Suprapubic skin (tissue), 4 donors: ENCODE results near the gene SKP2. TPM values are rescaled to one million over a fixed set of nuclear protein-coding genes. Genes with fewer than 3 reads are reported as not detected.

ENCODE experiments used
- DNase-seq, 2 donors: peaks; one replicate each; pipeline ENCODE4 v3.0.0-alpha.2; 2019; ENCODE audit warnings: low spot score in 2 of 2
- H3K27ac ChIP-seq: fragments of 200-600 bp; sonication (generic); one replicate; pipeline ENCODE4 v1.5.1; 2019
- H3K27me3 ChIP-seq: fragments of 200-600 bp; sonication (generic); one replicate; pipeline ENCODE4 v1.5.1; 2019
- H3K36me3 ChIP-seq: fragments of 200-600 bp; sonication (generic); one replicate; pipeline ENCODE4 v1.5.1; 2019
- H3K4me1 ChIP-seq: fragments of 200-600 bp; sonication (generic); one replicate; pipeline ENCODE4 v1.5.1; 2019
- H3K4me3 ChIP-seq: fragments of 200-600 bp; sonication (generic); one replicate; pipeline ENCODE4 v1.5.1; 2019; ENCODE audit warnings: mild to moderate bottlenecking
- H3K9me3 ChIP-seq: fragments of 200-600 bp; sonication (generic); one replicate; pipeline ENCODE4 v1.5.1; 2019
- CTCF ChIP-seq, 2 donors: fragments of 200-600 bp in 1 of 2; fragments of 450-650 bp in 1 of 2; sonication (generic) in 1 of 2; IDR thresholded peaks; one replicate each; pipeline ENCODE4 v1.5.1; 2016 to 2019; ENCODE audit warnings: antibody characterized with exemption in 2 of 2, mild to moderate bottlenecking in 1 of 2, moderate library complexity in 1 of 2
- EP300 ChIP-seq: sonication (generic); formaldehyde crosslinking; IDR thresholded peaks from one replicate; pipeline ENCODE4 v1.6.1; 2017; ENCODE audit warnings: antibody characterized with exemption
- POLR2A ChIP-seq, 2 donors: fragments of 450-650 bp; IDR thresholded peaks; one replicate each; pipeline ENCODE4 v1.6.1; 2017; ENCODE audit warnings: antibody characterized with exemption in 2 of 2, mild to moderate bottlenecking in 2 of 2, moderate library complexity in 2 of 2
- POLR2AphosphoS5 ChIP-seq, 3 donors: sonication (generic); formaldehyde crosslinking; IDR thresholded peaks; one replicate each; pipeline ENCODE4 v1.6.1; 2017; ENCODE audit warnings: antibody characterized with exemption in 3 of 3
- WGBS: methylation state at CpG from one replicate; pipeline ENCODE4 v1.1.5; 2018; 5-methylcytosine and 5-hydroxymethylcytosine counted together
- total RNA-seq, 4 donors: library from RNA; depleted of rRNA; stranded (reverse); fragments of >200 nt; gene quantifications; one replicate each; pipeline ENCODE4 v1.1.0, GENCODE V29; 2016

SKP2 gene
- total RNA-seq, 4 donors from 2014 or later = 10.7 to 20.8 (median 13.5) TPM

- Histone ChIP-seq H3K4me1 (no peaks in the 10 kb centered on the region), H3K27me3 (no peaks in the 10 kb centered on the region), H3K36me3 (peaks cover 18% of the 10 kb centered on the region), H3K27ac (no peak overlapping the region), H3K9me3 (no peaks in the 10 kb centered on the region), H3K4me3 (no peak overlapping the region)
- TF ChIP-seq POLR2A (IDR thresholded peaks at IDR 0.05) (no peak), EP300 (no peak), POLR2AphosphoS5 (IDR thresholded peaks at IDR 0.05) (no peak), CTCF (IDR thresholded peaks at IDR 0.05) (no peak)
- 95% methylated on average over 7 of the region's 7 CpGs for WGBS
- no peak for DNase-seq
Measured at GRCh38 chr5:36228505-36228904, 76.6 kb downstream of the SKP2 start.

GRCh38 chr5:36230151-36230790, 78.4 kb downstream of the SKP2 start:
- H3K36me3 ChIP-seq = peaks cover 11% of the 10 kb centered on the region
- H3K27me3 ChIP-seq = no peaks in the 10 kb centered on the region
- DNase-seq = no peak
- no peaks in the 10 kb centered on the region for H3K4me1 ChIP-seq
- no peak overlapping the region for H3K4me3 ChIP-seq
- TF ChIP-seq POLR2A (IDR thresholded peaks at IDR 0.05) (no peak), POLR2AphosphoS5 (IDR thresholded peaks at IDR 0.05) (no peak), EP300 (no peak), CTCF (IDR thresholded peaks at IDR 0.05) (no peak)
- WGBS = 91% methylated on average over 1 of the region's 1 CpG
- H3K27ac ChIP-seq = no peak overlapping the region
- H3K9me3 ChIP-seq = no peaks in the 10 kb centered on the region

GRCh38 chr5:36232533-36232932, 80.6 kb downstream of the SKP2 start:
- Histone ChIP-seq H3K27ac (no peak overlapping the region), H3K36me3 (no peaks in the 10 kb centered on the region), H3K9me3 (no peaks in the 10 kb centered on the region), H3K4me3 (no peak overlapping the region), H3K4me1 (no peaks in the 10 kb centered on the region), H3K27me3 (no peaks in the 10 kb centered on the region)
- WGBS = 88% methylated on average over 3 of the region's 3 CpGs
- no peak for DNase-seq
- TF ChIP-seq EP300 (no peak), POLR2A (IDR thresholded peaks at IDR 0.05) (no peak), POLR2AphosphoS5 (IDR thresholded peaks at IDR 0.05) (no peak), CTCF (IDR thresholded peaks at IDR 0.05) (no peak)

Other genes starting within 250 kb of the SKP2 start
- gene CAPSL, start 213.5 kb upstream of the SKP2 start, total RNA-seq = not detected
- gene UGT3A1, start 160.7 kb upstream of the SKP2 start, total RNA-seq = under 1 TPM in 2 of 4 donors, not detected in 2; 0.13 to 0.19 TPM
- gene UGT3A2, start 85.2 kb upstream of the SKP2 start, total RNA-seq = 10 to 100 TPM in 1 of 4 donors, 1 to 10 TPM in 2, not detected in 1; 5.7 to 17.8 (median 7.8) TPM
- 10 to 100 TPM in 3 of 4 donors, 1 to 10 TPM in 1; 9.5 to 17.1 (median 11.1) TPM for gene LMBRD2, start 224 bp upstream of the SKP2 start, total RNA-seq
- gene NADK2, start 89.8 kb downstream of the SKP2 start, total RNA-seq = 10 to 100 TPM; 12.3 to 18.4 (median 15.7) TPM
- 1 to 10 TPM in 3 of 4 donors, under 1 TPM in 1; 0.95 to 2.8 (median 1.5) TPM for gene RANBP3L, start 149.8 kb downstream of the SKP2 start, total RNA-seq